WTC11 (cell line): ENCODE measurements around the gene UFL1. TPM values are rescaled to one million over a fixed set of nuclear protein-coding genes. Genes with fewer than 3 reads are reported as not detected.

Source experiments
- ATAC-seq: fragments of 200-7000 bp; cut with Tn5 transposase; 2 replicates; pipeline ENCODE4 v1.10.0; 2021; ENCODE audit warnings: mild to moderate bottlenecking, moderate library complexity
- CTCF ChIA-PET: fragments of 300-600 bp; sonication (Branson Sonifier 250); formaldehyde crosslinking; loops from one replicate; lab custom pipeline; 2021; ENCODE audit warnings: antibody characterized with exemption; lab: Charles Lee
- POLR2A ChIA-PET: fragments of 350-600 bp; sonication (Branson Sonifier 250); formaldehyde crosslinking; loops from one replicate; lab custom pipeline; 2021; ENCODE audit warnings: antibody characterized with exemption; lab: Charles Lee
- DNase-seq: peaks from one replicate; pipeline ENCODE4 v3.0.0; 2021; ENCODE audit warnings: low spot score
- H3K27ac Mint-ChIP-seq: 2 replicates; pipeline ENCODE4 v1.8.0; 2021; ENCODE audit warnings: mixed read lengths
- H3K27me3 Mint-ChIP-seq: 2 replicates; pipeline ENCODE4 v1.8.0; 2021; ENCODE audit warnings: low read depth, mild to moderate bottlenecking, moderate library complexity, mixed read lengths
- H3K36me3 Mint-ChIP-seq: 2 replicates; pipeline ENCODE4 v1.8.0; 2021; ENCODE audit warnings: mixed read lengths
- H3K4me1 Mint-ChIP-seq: 2 replicates; pipeline ENCODE4 v1.8.0; 2022; ENCODE audit warnings: mixed read lengths
- H3K4me3 Mint-ChIP-seq: 2 replicates; pipeline ENCODE4 v1.8.0; 2021; ENCODE audit warnings: mild to moderate bottlenecking, moderate library complexity, mixed read lengths
- H3K9me3 Mint-ChIP-seq: 2 replicates; pipeline ENCODE4 v1.8.0; 2021; ENCODE audit warnings: mixed read lengths
- CREM ChIP-seq: sonication (generic); formaldehyde crosslinking; IDR thresholded peaks from 2 replicates; pipeline ENCODE4 v1.8.1; 2022; ENCODE audit warnings: mild to moderate bottlenecking, missing genetic modification reagents, moderate library complexity
- E2F5 ChIP-seq: sonication (generic); formaldehyde crosslinking; IDR thresholded peaks from 2 replicates; pipeline ENCODE4 v1.8.1; 2022; ENCODE audit warnings: mild to moderate bottlenecking, moderate library complexity, missing genetic modification reagents
- ETV6 ChIP-seq: sonication (generic); formaldehyde crosslinking; IDR thresholded peaks from 2 replicates; pipeline ENCODE4 v1.8.1; 2022; ENCODE audit warnings: mild to moderate bottlenecking, missing genetic modification reagents
- GTF2I ChIP-seq: fragments of 250-450 bp; sonication (Bioruptor Pico); conservative IDR thresholded peaks from 2 replicates; pipeline ENCODE4 v1.4.0; 2021; ENCODE audit warnings: mild to moderate bottlenecking
- HMGXB4 ChIP-seq: sonication (generic); formaldehyde crosslinking; IDR thresholded peaks from 2 replicates; pipeline ENCODE4 v1.8.1; 2023; ENCODE audit warnings: mild to moderate bottlenecking, moderate library complexity, missing genetic modification reagents
- KAT7 ChIP-seq: sonication (generic); formaldehyde crosslinking; IDR thresholded peaks from 2 replicates; pipeline ENCODE4 v1.8.1; 2023; ENCODE audit warnings: missing genetic modification reagents, mild to moderate bottlenecking, borderline replicate concordance
- NFATC4 ChIP-seq: fragments of 250-450 bp; sonication (Bioruptor Pico); IDR thresholded peaks from 2 replicates; pipeline ENCODE4 v1.9.0; 2021; ENCODE audit warnings: mild to moderate bottlenecking
- PRDM15 ChIP-seq: sonication (generic); formaldehyde crosslinking; IDR thresholded peaks from 2 replicates; pipeline ENCODE4 v1.8.0; 2022; ENCODE audit warnings: missing genetic modification reagents
- SMAD4 ChIP-seq: sonication (generic); formaldehyde crosslinking; IDR thresholded peaks from 2 replicates; pipeline ENCODE4 v1.8.0; 2022; ENCODE audit warnings: mild to moderate bottlenecking, missing genetic modification reagents
- TEAD4 ChIP-seq: sonication (generic); formaldehyde crosslinking; IDR thresholded peaks from 2 replicates; pipeline ENCODE4 v1.8.0; 2022; ENCODE audit warnings: mild to moderate bottlenecking, missing genetic modification reagents
- ZNF232 ChIP-seq: sonication (generic); formaldehyde crosslinking; IDR thresholded peaks from 2 replicates; pipeline ENCODE4 v1.8.0; 2022; ENCODE audit warnings: mild to moderate bottlenecking, missing genetic modification reagents
- ZNF263 ChIP-seq: sonication (generic); formaldehyde crosslinking; IDR thresholded peaks from 2 replicates; pipeline ENCODE4 v1.8.1; 2022; ENCODE audit warnings: low read depth, mild to moderate bottlenecking, moderate library complexity, missing genetic modification reagents
- total RNA-seq: library from RNA; stranded (reverse); gene quantifications from 3 replicates; pipeline ENCODE4 v1.2.3, GENCODE V29; 2021
- TF ChIP-seq, protein P1 (sequence below): sonication (generic); formaldehyde crosslinking; conservative IDR thresholded peaks from 2 replicates; pipeline ENCODE4 v1.8.1; 2023; ENCODE audit warnings: mild to moderate bottlenecking, low read depth, missing genetic modification reagents, moderate library complexity
- TF ChIP-seq, protein P2 (sequence below): sonication (generic); formaldehyde crosslinking; IDR thresholded peaks from 2 replicates; pipeline ENCODE4 v1.8.0; 2023; ENCODE audit warnings: missing genetic modification reagents, mild to moderate bottlenecking, borderline replicate concordance
- TF ChIP-seq, protein P3 (sequence below): fragments of 250-450 bp; sonication (Bioruptor Pico); IDR thresholded peaks from 2 replicates; pipeline ENCODE4 v1.8.0; 2021; ENCODE audit warnings: mild to moderate bottlenecking

UFL1 gene
- total RNA-seq, 1 experiment from 2014 or later, result 15.3 TPM

GRCh38 chr6:96582436-96582835, 60.8 kb downstream of the UFL1 start:
- Mint-ChIP-seq H3K4me3 (no peak overlapping the region), H3K4me1 (no peaks in the 10 kb centered on the region), H3K36me3 (no peaks in the 10 kb centered on the region), H3K9me3 (no peaks in the 10 kb centered on the region), H3K27ac (no peak overlapping the region), H3K27me3 (no peaks in the 10 kb centered on the region)
- DNase-seq (no peak), ATAC-seq (no peak)
- POLR2A ChIA-PET, result no interaction called here
- CTCF ChIA-PET, result no interaction called here
- TF ChIP-seq TEAD4 (no peak), GTF2I (CRISPR knock-in tag) (no peak), ZNF263 (CRISPR knock-in tag) (no peak), ZNF232 (CRISPR knock-in tag) (no peak), CREM (no peak), PRDM15 (CRISPR knock-in tag) (no peak)
- TF ChIP-seq, protein P1, sequence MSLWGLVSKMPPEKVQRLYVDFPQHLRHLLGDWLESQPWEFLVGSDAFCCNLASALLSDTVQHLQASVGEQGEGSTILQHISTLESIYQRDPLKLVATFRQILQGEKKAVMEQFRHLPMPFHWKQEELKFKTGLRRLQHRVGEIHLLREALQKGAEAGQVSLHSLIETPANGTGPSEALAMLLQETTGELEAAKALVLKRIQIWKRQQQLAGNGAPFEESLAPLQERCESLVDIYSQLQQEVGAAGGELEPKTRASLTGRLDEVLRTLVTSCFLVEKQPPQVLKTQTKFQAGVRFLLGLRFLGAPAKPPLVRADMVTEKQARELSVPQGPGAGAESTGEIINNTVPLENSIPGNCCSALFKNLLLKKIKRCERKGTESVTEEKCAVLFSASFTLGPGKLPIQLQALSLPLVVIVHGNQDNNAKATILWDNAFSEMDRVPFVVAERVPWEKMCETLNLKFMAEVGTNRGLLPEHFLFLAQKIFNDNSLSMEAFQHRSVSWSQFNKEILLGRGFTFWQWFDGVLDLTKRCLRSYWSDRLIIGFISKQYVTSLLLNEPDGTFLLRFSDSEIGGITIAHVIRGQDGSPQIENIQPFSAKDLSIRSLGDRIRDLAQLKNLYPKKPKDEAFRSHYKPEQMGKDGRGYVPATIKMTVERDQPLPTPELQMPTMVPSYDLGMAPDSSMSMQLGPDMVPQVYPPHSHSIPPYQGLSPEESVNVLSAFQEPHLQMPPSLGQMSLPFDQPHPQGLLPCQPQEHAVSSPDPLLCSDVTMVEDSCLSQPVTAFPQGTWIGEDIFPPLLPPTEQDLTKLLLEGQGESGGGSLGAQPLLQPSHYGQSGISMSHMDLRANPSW (CRISPR knock-in tag), result no peak
- TF ChIP-seq, protein P2, sequence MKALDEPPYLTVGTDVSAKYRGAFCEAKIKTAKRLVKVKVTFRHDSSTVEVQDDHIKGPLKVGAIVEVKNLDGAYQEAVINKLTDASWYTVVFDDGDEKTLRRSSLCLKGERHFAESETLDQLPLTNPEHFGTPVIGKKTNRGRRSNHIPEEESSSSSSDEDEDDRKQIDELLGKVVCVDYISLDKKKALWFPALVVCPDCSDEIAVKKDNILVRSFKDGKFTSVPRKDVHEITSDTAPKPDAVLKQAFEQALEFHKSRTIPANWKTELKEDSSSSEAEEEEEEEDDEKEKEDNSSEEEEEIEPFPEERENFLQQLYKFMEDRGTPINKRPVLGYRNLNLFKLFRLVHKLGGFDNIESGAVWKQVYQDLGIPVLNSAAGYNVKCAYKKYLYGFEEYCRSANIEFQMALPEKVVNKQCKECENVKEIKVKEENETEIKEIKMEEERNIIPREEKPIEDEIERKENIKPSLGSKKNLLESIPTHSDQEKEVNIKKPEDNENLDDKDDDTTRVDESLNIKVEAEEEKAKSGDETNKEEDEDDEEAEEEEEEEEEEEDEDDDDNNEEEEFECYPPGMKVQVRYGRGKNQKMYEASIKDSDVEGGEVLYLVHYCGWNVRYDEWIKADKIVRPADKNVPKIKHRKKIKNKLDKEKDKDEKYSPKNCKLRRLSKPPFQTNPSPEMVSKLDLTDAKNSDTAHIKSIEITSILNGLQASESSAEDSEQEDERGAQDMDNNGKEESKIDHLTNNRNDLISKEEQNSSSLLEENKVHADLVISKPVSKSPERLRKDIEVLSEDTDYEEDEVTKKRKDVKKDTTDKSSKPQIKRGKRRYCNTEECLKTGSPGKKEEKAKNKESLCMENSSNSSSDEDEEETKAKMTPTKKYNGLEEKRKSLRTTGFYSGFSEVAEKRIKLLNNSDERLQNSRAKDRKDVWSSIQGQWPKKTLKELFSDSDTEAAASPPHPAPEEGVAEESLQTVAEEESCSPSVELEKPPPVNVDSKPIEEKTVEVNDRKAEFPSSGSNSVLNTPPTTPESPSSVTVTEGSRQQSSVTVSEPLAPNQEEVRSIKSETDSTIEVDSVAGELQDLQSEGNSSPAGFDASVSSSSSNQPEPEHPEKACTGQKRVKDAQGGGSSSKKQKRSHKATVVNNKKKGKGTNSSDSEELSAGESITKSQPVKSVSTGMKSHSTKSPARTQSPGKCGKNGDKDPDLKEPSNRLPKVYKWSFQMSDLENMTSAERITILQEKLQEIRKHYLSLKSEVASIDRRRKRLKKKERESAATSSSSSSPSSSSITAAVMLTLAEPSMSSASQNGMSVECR (CRISPR knock-in tag), result no peak
- TF ChIP-seq, protein P3, sequence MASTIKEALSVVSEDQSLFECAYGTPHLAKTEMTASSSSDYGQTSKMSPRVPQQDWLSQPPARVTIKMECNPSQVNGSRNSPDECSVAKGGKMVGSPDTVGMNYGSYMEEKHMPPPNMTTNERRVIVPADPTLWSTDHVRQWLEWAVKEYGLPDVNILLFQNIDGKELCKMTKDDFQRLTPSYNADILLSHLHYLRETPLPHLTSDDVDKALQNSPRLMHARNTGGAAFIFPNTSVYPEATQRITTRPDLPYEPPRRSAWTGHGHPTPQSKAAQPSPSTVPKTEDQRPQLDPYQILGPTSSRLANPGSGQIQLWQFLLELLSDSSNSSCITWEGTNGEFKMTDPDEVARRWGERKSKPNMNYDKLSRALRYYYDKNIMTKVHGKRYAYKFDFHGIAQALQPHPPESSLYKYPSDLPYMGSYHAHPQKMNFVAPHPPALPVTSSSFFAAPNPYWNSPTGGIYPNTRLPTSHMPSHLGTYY, result no peak

GRCh38 chr6:96604420-96604819, 82.8 kb downstream of the UFL1 start:
- H3K27ac Mint-ChIP-seq, result no peak overlapping the region
- no peak overlapping the region for H3K4me3 Mint-ChIP-seq
- DNase-seq, result no peak
- POLR2A ChIA-PET, result no interaction called here
- H3K36me3 Mint-ChIP-seq, result no peaks in the 10 kb centered on the region
- TF ChIP-seq E2F5 (CRISPR knock-in tag) (no peak), HMGXB4 (CRISPR knock-in tag) (no peak), NFATC4 (CRISPR knock-in tag) (no peak), ZNF263 (CRISPR knock-in tag) (no peak), ETV6 (CRISPR knock-in tag) (no peak), KAT7 (CRISPR knock-in tag) (no peak), SMAD4 (CRISPR knock-in tag) (no peak)
- peak; percentile 41; the same call in 1 of the 2 replicates for ATAC-seq
- no peaks in the 10 kb centered on the region; the same call in 1 of the 2 replicates for H3K27me3 Mint-ChIP-seq
- H3K4me1 Mint-ChIP-seq, result peaks cover 19% of the 10 kb centered on the region
- 0 out of 2 replicates have a peak, but pooled peaks cover 3% of the 10 kb centered on the region for H3K9me3 Mint-ChIP-seq
- CTCF ChIA-PET, result no interaction called here
